Trophoblast cell (in vitro differentiated cells and primary cell): ENCODE results near the gene ZNF30.

ENCODE experiments used
- DNase-seq, 2 donors: peaks; one replicate each; pipeline ENCODE4 v3.0.0-alpha.2; 2016
- H2AFZ ChIP-seq: 2 replicates; pipeline ENCODE4 v1.6.1; 2013; ENCODE audit warnings: low read length, moderate library complexity, mild to moderate bottlenecking; ENCODE audit not compliant: insufficient read depth, poor library complexity
- H2AK5ac ChIP-seq: 2 replicates; pipeline ENCODE4 v1.6.1; 2013; ENCODE audit warnings: mild to moderate bottlenecking, low read length
- H2BK120ac ChIP-seq: 2 replicates; pipeline ENCODE4 v1.6.1; 2013; ENCODE audit warnings: low read length, mild to moderate bottlenecking, moderate library complexity; ENCODE audit not compliant: insufficient read depth, poor library complexity
- H2BK12ac ChIP-seq: 2 replicates; pipeline ENCODE4 v1.6.1; 2013; ENCODE audit warnings: mild to moderate bottlenecking, low read length, moderate library complexity
- H2BK5ac ChIP-seq: 2 replicates; pipeline ENCODE4 v1.6.1; 2013; ENCODE audit warnings: low read length, low read depth, moderate library complexity, mild to moderate bottlenecking; ENCODE audit not compliant: poor library complexity
- H3K14ac ChIP-seq: 2 replicates; pipeline ENCODE4 v1.6.1; 2013; ENCODE audit warnings: mild to moderate bottlenecking, low read length
- H3K18ac ChIP-seq: 2 replicates; pipeline ENCODE4 v1.6.1; 2013; ENCODE audit warnings: mild to moderate bottlenecking, low read length
- H3K23ac ChIP-seq: 2 replicates; pipeline ENCODE4 v1.6.1; 2013; ENCODE audit warnings: low read length
- H3K27ac ChIP-seq: 2 replicates; pipeline ENCODE4 v1.5.1; 2013; ENCODE audit warnings: low read depth, mild to moderate bottlenecking, inconsistent platforms, low read length, moderate library complexity
- H3K27me3 ChIP-seq: 2 replicates; pipeline ENCODE4 v1.6.1; 2013; ENCODE audit warnings: inconsistent platforms, mild to moderate bottlenecking, low read length, moderate library complexity; ENCODE audit not compliant: insufficient read depth
- H3K36me3 ChIP-seq, 2 experiments: 1 replicate in 1 of 2; 2 replicates in 1 of 2; pipeline ENCODE4 v1.6.1; 2013; ENCODE audit warnings: low read length in 2 of 2, mild to moderate bottlenecking in 2 of 2, moderate library complexity in 1 of 2; ENCODE audit not compliant: insufficient read depth in 2 of 2, control insufficient read depth in 1 of 2
- H3K4ac ChIP-seq: 2 replicates; pipeline ENCODE4 v1.6.1; 2013; ENCODE audit warnings: low read depth, mild to moderate bottlenecking, low read length, moderate library complexity
- H3K4me1 ChIP-seq, 2 experiments: 1 replicate in 1 of 2; 2 replicates in 1 of 2; pipeline ENCODE4 v1.6.1; 2013; ENCODE audit warnings: low read length in 2 of 2, mild to moderate bottlenecking in 2 of 2, moderate library complexity in 1 of 2; ENCODE audit not compliant: insufficient read depth in 2 of 2, control insufficient read depth in 1 of 2
- H3K4me2 ChIP-seq: 2 replicates; pipeline ENCODE4 v1.6.1; 2013; ENCODE audit warnings: inconsistent platforms, mild to moderate bottlenecking, low read length, moderate library complexity
- H3K4me3 ChIP-seq: 2 replicates; pipeline ENCODE4 v1.5.1; 2013; ENCODE audit warnings: mild to moderate bottlenecking, low read depth, low read length, inconsistent platforms
- H3K79me1 ChIP-seq: one replicate; pipeline ENCODE4 v1.6.1; 2013; ENCODE audit warnings: low read length
- H3K79me2 ChIP-seq: 2 replicates; pipeline ENCODE4 v1.6.1; 2013; ENCODE audit warnings: low read length, mild to moderate bottlenecking; ENCODE audit not compliant: control insufficient read depth, insufficient read depth, poor library complexity
- H3K9ac ChIP-seq: 2 replicates; pipeline ENCODE4 v1.6.1; 2013; ENCODE audit warnings: mild to moderate bottlenecking, low read length
- H3K9me3 ChIP-seq: 2 replicates; pipeline ENCODE4 v1.6.1; 2013; ENCODE audit warnings: low read depth, mild to moderate bottlenecking, control low read depth, inconsistent platforms, low read length; ENCODE audit not compliant: insufficient read depth
- H4K12ac ChIP-seq: 2 replicates; pipeline ENCODE4 v1.6.1; 2013; ENCODE audit warnings: low read depth, mild to moderate bottlenecking, low read length, moderate library complexity
- H4K8ac ChIP-seq: 2 replicates; pipeline ENCODE4 v1.6.1; 2013; ENCODE audit warnings: low read depth, mild to moderate bottlenecking, low read length, moderate library complexity
- H4K91ac ChIP-seq: one replicate; pipeline ENCODE4 v1.6.1; 2013; ENCODE audit warnings: low read depth, mild to moderate bottlenecking, low read length, moderate library complexity
- WGBS: extraction: QIAGEN DNeasy Blood & Tissue Kit; methylation state at CpG from one replicate; pipeline ENCODE4 v1.1.7; 2013; ENCODE audit warnings: missing lambda C conversion rate; ENCODE audit not compliant: insufficient read length, insufficient coverage; ENCODE audit errors: extremely low coverage; 5-methylcytosine and 5-hydroxymethylcytosine counted together

The ZNF30 gene

GRCh38 chr19:34988119-34988518, 61.4 kb downstream of the ZNF30 start:
- WGBS = no CpG with 5 or more reads among the region's 1 CpG
- Histone ChIP-seq H4K91ac (no peak overlapping the region), H2BK120ac (no peak overlapping the region), H3K9me3 (no peaks in the 10 kb centered on the region), H4K8ac (no peak overlapping the region), H3K14ac (no peak overlapping the region), H3K23ac (no peak overlapping the region), H2AK5ac (no peak overlapping the region), H3K18ac (no peak overlapping the region), H2BK12ac (no peak overlapping the region), H3K79me2 (no peaks in the 10 kb centered on the region), H3K4ac (no peak overlapping the region), H2AFZ (no peak overlapping the region), H3K27ac (no peak overlapping the region), H3K4me2 (no peak overlapping the region), H3K36me3 (no peaks in the 10 kb centered on the region), H3K4me3 (no peak overlapping the region), H3K4me1 (no peaks in the 10 kb centered on the region), H3K79me1 (no peaks in the 10 kb centered on the region), H3K9ac (no peak overlapping the region), H3K27me3 (no peaks in the 10 kb centered on the region), H4K12ac (no peak overlapping the region), H2BK5ac (no peak overlapping the region)
- DNase-seq = no peak

GRCh38 chr19:34989298-34989697, 62.6 kb downstream of the ZNF30 start:
- H3K4ac ChIP-seq = no peak overlapping the region
- H3K27ac ChIP-seq = no peak overlapping the region
- no peak overlapping the region for H2AFZ ChIP-seq
- H2BK12ac ChIP-seq = no peak overlapping the region
- no peak overlapping the region for H4K91ac ChIP-seq
- no peak overlapping the region for H3K23ac ChIP-seq
- no peaks in the 10 kb centered on the region for H3K79me1 ChIP-seq
- no peak overlapping the region for H4K8ac ChIP-seq
- no peak overlapping the region for H3K9ac ChIP-seq
- H2BK5ac ChIP-seq = no peak overlapping the region
- H3K36me3 ChIP-seq = no peaks in the 10 kb centered on the region
- H3K9me3 ChIP-seq = no peaks in the 10 kb centered on the region
- no peak overlapping the region for H2AK5ac ChIP-seq
- DNase-seq = no peak
- no peak overlapping the region for H2BK120ac ChIP-seq
- no peak overlapping the region for H3K14ac ChIP-seq
- no peak overlapping the region for H4K12ac ChIP-seq
- WGBS = no CpG with 5 or more reads among the region's 6 CpGs
- H3K4me3 ChIP-seq = no peak overlapping the region
- H3K4me1 ChIP-seq = no peaks in the 10 kb centered on the region
- H3K4me2 ChIP-seq = no peak overlapping the region
- H3K27me3 ChIP-seq = no peaks in the 10 kb centered on the region
- no peak overlapping the region for H3K18ac ChIP-seq
- no peaks in the 10 kb centered on the region for H3K79me2 ChIP-seq

GRCh38 chr19:34990578-34991192, 64.0 kb downstream of the ZNF30 start:
- Histone ChIP-seq H3K27me3 (no peaks in the 10 kb centered on the region), H3K79me1 (no peaks in the 10 kb centered on the region), H3K18ac (no peak overlapping the region), H3K4me3 (no peak overlapping the region), H3K9ac (no peak overlapping the region), H2AFZ (no peak overlapping the region), H3K23ac (no peak overlapping the region), H3K27ac (no peak overlapping the region), H3K4me1 (no peaks in the 10 kb centered on the region), H3K9me3 (peaks cover 3% of the 10 kb centered on the region), H4K91ac (no peak overlapping the region), H4K12ac (no peak overlapping the region), H3K4ac (no peak overlapping the region), H3K14ac (no peak overlapping the region), H2BK5ac (no peak overlapping the region), H2BK12ac (no peak overlapping the region), H2BK120ac (no peak overlapping the region), H3K4me2 (no peak overlapping the region), H3K36me3 (no peaks in the 10 kb centered on the region), H4K8ac (no peak overlapping the region), H3K79me2 (no peaks in the 10 kb centered on the region), H2AK5ac (no peak overlapping the region)
- no CpG with 5 or more reads among the region's 13 CpGs for WGBS
- DNase-seq = no peak

GRCh38 chr19:34991542-34992333, 65.0 kb downstream of the ZNF30 start:
- Histone ChIP-seq H3K14ac (no peak overlapping the region), H3K27me3 (no peaks in the 10 kb centered on the region), H3K23ac (no peak overlapping the region), H3K9ac (no peak overlapping the region), H4K12ac (no peak overlapping the region), H2AK5ac (no peak overlapping the region), H3K18ac (no peak overlapping the region), H4K91ac (no peak overlapping the region), H3K4ac (no peak overlapping the region), H3K9me3 (peaks cover 3% of the 10 kb centered on the region), H3K4me2 (no peak overlapping the region), H3K36me3 (no peaks in the 10 kb centered on the region), H3K4me1 (no peaks in the 10 kb centered on the region), H3K4me3 (no peak overlapping the region), H3K27ac (no peak overlapping the region), H2BK12ac (no peak overlapping the region), H2AFZ (no peak overlapping the region), H2BK5ac (no peak overlapping the region), H2BK120ac (no peak overlapping the region), H4K8ac (no peak overlapping the region), H3K79me1 (no peaks in the 10 kb centered on the region), H3K79me2 (no peaks in the 10 kb centered on the region)
- no peak for DNase-seq
- WGBS = no CpG with 5 or more reads among the region's 8 CpGs
